Keratinocyte (primary cell): ENCODE results near the gene TMPRSS6. TPM values are rescaled to one million over a fixed set of nuclear protein-coding genes. Genes with fewer than 3 reads are reported as not detected.

Experiments used
- DNase-seq: peaks from one replicate; pipeline ENCODE4 v3.0.0-alpha.2; 2011; ENCODE audit warnings: low read depth, missing footprints, low spot score
- FAIRE-seq: peaks from 2 replicates; lab custom pipeline; 2011; peaks lifted over from hg19 to GRCh38; lab: Jason Lieb, UNC
- H2AFZ ChIP-seq: 2 replicates; pipeline ENCODE4 v1.6.0; 2012; ENCODE audit warnings: low read length, control low read depth, inconsistent platforms; ENCODE audit not compliant: control insufficient read depth
- H3K27ac ChIP-seq: 2 replicates; pipeline ENCODE4 v1.5.1; 2011; ENCODE audit warnings: low read length; ENCODE audit not compliant: control insufficient read depth, insufficient read depth
- H3K27me3 ChIP-seq: 3 replicates; pipeline ENCODE4 v1.6.0; 2011; ENCODE audit warnings: low read length; ENCODE audit not compliant: control insufficient read depth, insufficient read depth; ENCODE audit errors: extremely low read depth
- H3K36me3 ChIP-seq, 2 experiments: 2 replicates in 1 of 2; 3 replicates in 1 of 2; pipeline ENCODE4 v1.5.1; 2011; ENCODE audit warnings: low read length in 2 of 2, mild to moderate bottlenecking in 1 of 2; ENCODE audit not compliant: control insufficient read depth in 2 of 2, insufficient read depth in 2 of 2; ENCODE audit errors: extremely low read depth in 1 of 2
- H3K4me1 ChIP-seq: 3 replicates; pipeline ENCODE4 v1.5.1; 2011; ENCODE audit warnings: low read length; ENCODE audit not compliant: control insufficient read depth, insufficient read depth; ENCODE audit errors: extremely low read depth
- H3K4me2 ChIP-seq: 3 replicates; pipeline ENCODE4 v1.6.0; 2011; ENCODE audit warnings: low read depth, low read length; ENCODE audit not compliant: control insufficient read depth, insufficient read depth; ENCODE audit errors: extremely low read depth
- H3K4me3 ChIP-seq, 3 experiments: fragments of 200-600 bp in 1 of 3; sonication (generic) in 1 of 3; 2 replicates in 2 of 3; 3 replicates in 1 of 3; pipeline ENCODE4 v1.5.1; 2011 to 2016; ENCODE audit warnings: low read length in 3 of 3, mild to moderate bottlenecking in 3 of 3, control low read depth in 2 of 3, inconsistent platforms in 1 of 3, low read depth in 1 of 3, mixed read lengths in 1 of 3, mixed run types in 1 of 3, moderate library complexity in 1 of 3; ENCODE audit not compliant: control insufficient read depth in 2 of 3, insufficient read depth in 2 of 3; ENCODE audit errors: extremely low read depth in 1 of 3
- H3K79me2 ChIP-seq: 2 replicates; pipeline ENCODE4 v1.6.0; 2012; ENCODE audit warnings: low read length; ENCODE audit not compliant: control insufficient read depth, insufficient read depth
- H3K9ac ChIP-seq: 3 replicates; pipeline ENCODE4 v1.6.0; 2011; ENCODE audit warnings: low read length; ENCODE audit not compliant: control insufficient read depth, insufficient read depth; ENCODE audit errors: extremely low read depth
- H3K9me1 ChIP-seq: 3 replicates; pipeline ENCODE4 v1.6.0; 2011; ENCODE audit warnings: low read length; ENCODE audit not compliant: control insufficient read depth, insufficient read depth; ENCODE audit errors: extremely low read depth
- H3K9me3 ChIP-seq: 2 replicates; pipeline ENCODE4 v1.5.1; 2012; ENCODE audit warnings: low read depth, low read length; ENCODE audit not compliant: control insufficient read depth
- H4K20me1 ChIP-seq: 3 replicates; pipeline ENCODE4 v1.6.0; 2011; ENCODE audit warnings: low read length; ENCODE audit not compliant: control insufficient read depth, insufficient read depth; ENCODE audit errors: extremely low read depth
- CTCF ChIP-seq, 3 experiments: IDR thresholded peaks in 1 of 3; conservative IDR thresholded peaks in 1 of 3; optimal IDR thresholded peaks in 1 of 3; 2 replicates in 2 of 3; 3 replicates in 1 of 3; pipeline versions ENCODE3 to v1.5.1; 2011; ENCODE audit warnings: low read length in 3 of 3, mild to moderate bottlenecking in 3 of 3, moderate library complexity in 2 of 3, control low read depth in 1 of 3, inconsistent platforms in 1 of 3; ENCODE audit not compliant: insufficient read depth in 2 of 3; ENCODE audit errors: extremely low read depth in 1 of 3
- EZH2 ChIP-seq: IDR thresholded peaks from one replicate; pipeline ENCODE4 v1.6.1; 2012; ENCODE audit warnings: inconsistent platforms, mild to moderate bottlenecking, low read length, moderate library complexity
- dilution Hi-C: fragments of 300-500 bp; cut with MboI; formaldehyde crosslinking; loops from one replicate; pipeline ENCODE4 v1.7.0; 2020; ENCODE audit warnings: low sequenced_read_pairs; ENCODE audit not compliant: extremely low pct_ligation_motif_present
- polyA plus RNA-seq, 5 experiments: library from polyadenylated mRNA; depleted of rRNA in 3 of 5; stranded (reverse) in 3 of 5; stranded (forward) in 1 of 5; unstranded in 1 of 5; fragments of >200 nt; gene quantifications; 1 replicate in 1 of 5; 2 replicates in 3 of 5; 3 replicates in 1 of 5; pipeline versions ENCODE4 v1.2.1 to v1.2.3, GENCODE V29; 2011 to 2012; ENCODE audit warnings: missing spikeins in 2 of 5, low read depth in 1 of 5, low replicate concordance in 1 of 5

The TMPRSS6 gene
- polyA plus RNA-seq, 1 donor (not counting 4 experiments of a cell fraction or from before 2014, with no cell fraction given), result not detected

- peaks cover 4% of the 10 kb centered on the region for H3K27me3 ChIP-seq
- no peak overlapping the region for H3K27ac ChIP-seq
- H3K4me3 ChIP-seq, result no peak overlapping the region
- dilution Hi-C loops, result no loop called here
- TF ChIP-seq EZH2 (no peak), CTCF (optimal IDR thresholded peaks at IDR 0.05 in 1 of 3, IDR thresholded peaks at IDR 0.05 in 1 of 3, conservative IDR thresholded peaks at IDR 0.05 in 1 of 3; ENCODE audit: extremely low read depth in 1 of 3, insufficient read depth in 2 of 3, low read length in 3 of 3) (no peak)
- H2AFZ ChIP-seq, result no peak overlapping the region
- no peaks in the 10 kb centered on the region for H3K4me1 ChIP-seq
- FAIRE-seq, result no peak
- no peak overlapping the region for H3K4me2 ChIP-seq
- no peaks in the 10 kb centered on the region for H3K36me3 ChIP-seq
- H3K9me3 ChIP-seq, result no peaks in the 10 kb centered on the region
- no peaks in the 10 kb centered on the region for H3K9me1 ChIP-seq
- DNase-seq, result no peak
- no peaks in the 10 kb centered on the region for H3K79me2 ChIP-seq
- no peak overlapping the region for H3K9ac ChIP-seq
- no peaks in the 10 kb centered on the region for H4K20me1 ChIP-seq
These were observed 1.5 kb downstream of the TMPRSS6 start for GRCh38 chr22:37107816-37108621.

GRCh38 chr22:37105990-37106389, 3.5 kb downstream of the TMPRSS6 start:
- no peaks in the 10 kb centered on the region for H3K9me3 ChIP-seq
- H2AFZ ChIP-seq, result no peak overlapping the region
- H3K4me1 ChIP-seq, result no peaks in the 10 kb centered on the region
- H3K36me3 ChIP-seq, result no peaks in the 10 kb centered on the region
- no peak for FAIRE-seq
- H3K4me3 ChIP-seq, result no peak overlapping the region
- DNase-seq, result no peak
- no peak overlapping the region for H3K27ac ChIP-seq
- dilution Hi-C loops, result no loop called here
- no peaks in the 10 kb centered on the region for H3K79me2 ChIP-seq
- H3K27me3 ChIP-seq, result peaks cover 6% of the 10 kb centered on the region
- no peak overlapping the region for H3K4me2 ChIP-seq
- H3K9me1 ChIP-seq, result no peaks in the 10 kb centered on the region
- TF ChIP-seq CTCF (optimal IDR thresholded peaks at IDR 0.05 in 1 of 3, IDR thresholded peaks at IDR 0.05 in 1 of 3, conservative IDR thresholded peaks at IDR 0.05 in 1 of 3; ENCODE audit: extremely low read depth in 1 of 3, insufficient read depth in 2 of 3, low read length in 3 of 3), result no peak
- TF ChIP-seq EZH2, result no peak
- H3K9ac ChIP-seq, result no peak overlapping the region
- H4K20me1 ChIP-seq, result no peaks in the 10 kb centered on the region
